ENCODE data around the gene MESD.
"Not testable (repeated sequence)": the region's sequence is repeated elsewhere in the genome, so short reads cannot be mapped to it uniquely, and the experiment has no call there.

Gene MESD

DNA sequence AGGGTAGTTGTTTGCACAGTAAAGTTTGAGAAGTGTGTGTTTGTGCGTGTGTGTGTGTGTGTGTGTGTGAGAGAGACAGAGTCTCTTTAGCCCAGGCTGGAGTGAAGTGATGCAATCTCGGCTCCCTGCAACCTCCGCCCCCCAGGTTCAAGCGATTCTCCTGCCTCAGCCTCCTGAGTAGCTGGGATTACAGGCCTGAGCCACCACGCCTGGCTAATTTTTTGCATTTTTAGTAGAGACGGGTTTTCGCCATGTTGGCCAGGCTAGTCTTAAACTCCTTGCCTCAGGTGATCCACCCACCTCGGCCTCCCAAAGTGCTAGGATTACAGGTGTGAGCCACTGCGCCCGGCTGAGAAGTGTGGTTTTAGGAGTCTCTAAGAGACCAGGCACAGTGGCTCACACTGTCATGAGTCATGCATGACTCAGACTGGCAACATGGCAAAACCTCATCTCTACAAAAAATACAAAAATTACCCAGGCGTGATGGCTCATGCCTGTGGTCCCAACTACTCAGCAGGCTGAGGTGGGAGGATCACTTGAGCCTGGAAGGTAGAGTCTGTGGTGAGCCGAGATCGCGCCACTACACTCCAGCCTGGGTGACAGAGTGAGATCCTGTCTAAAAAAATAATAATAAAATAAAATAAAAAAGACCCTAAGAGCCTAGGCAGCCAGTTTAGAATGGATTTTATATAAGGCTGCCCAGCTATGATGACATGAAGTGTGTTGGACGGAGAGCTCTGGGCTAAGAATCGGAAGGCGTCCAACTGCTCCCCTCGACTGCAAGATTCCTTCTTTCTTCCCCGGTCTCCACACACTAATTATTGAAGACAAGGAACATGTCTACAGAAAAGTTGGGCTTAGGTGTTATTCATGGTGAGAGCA lies 33.8 kb downstream of the MESD start:
- not testable (repeated sequence) for DNase-seq

GRCh38 chr15:80953953-80954778 lies 35.5 kb downstream of the MESD start:
- no peak for DNase-seq

- DNase-seq = no peak
Observed at GRCh38 chr15:80953001-80953952, 36.3 kb downstream of the MESD start.

GRCh38 chr15:80951941-80952340 lies 37.7 kb downstream of the MESD start:
- no peak for DNase-seq

DNA sequence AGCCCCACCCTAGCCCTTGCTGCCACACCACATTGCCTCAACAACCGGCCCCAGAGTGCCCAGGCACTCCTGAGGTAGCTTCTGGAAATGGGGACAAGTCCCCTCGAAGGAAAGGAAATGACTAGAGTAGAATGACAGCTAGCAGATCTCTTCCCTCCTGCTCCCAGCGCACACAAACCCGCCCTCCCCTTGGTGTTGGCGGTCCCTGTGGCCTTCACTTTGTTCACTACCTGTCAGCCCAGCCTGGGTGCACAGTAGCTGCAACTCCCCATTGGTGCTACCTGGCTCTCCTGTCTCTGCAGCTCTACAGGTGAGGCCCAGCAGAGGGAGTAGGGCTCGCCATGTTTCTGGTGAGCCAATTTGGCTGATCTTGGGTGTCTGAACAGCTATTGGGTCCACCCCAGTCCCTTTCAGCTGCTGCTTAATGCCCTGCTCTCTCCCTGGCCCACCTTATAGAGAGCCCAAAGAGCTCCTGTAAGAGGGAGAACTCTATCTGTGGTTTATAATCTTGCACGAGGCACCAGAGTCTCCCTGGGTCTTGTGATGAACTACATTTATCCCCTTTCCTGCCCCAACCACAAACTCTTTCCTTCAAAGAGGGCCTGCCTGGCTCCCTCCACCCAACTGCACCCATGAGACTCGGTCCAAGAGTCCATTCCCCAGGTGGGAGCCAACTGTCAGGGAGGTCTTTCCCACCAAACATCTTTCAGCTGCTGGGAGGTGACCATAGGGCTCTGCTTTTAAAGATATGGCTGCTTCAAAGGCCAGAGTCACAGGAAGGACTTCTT lies 39.1 kb downstream of the MESD start:
- no peak for DNase-seq

GRCh38 chr15:80949756-80950155 lies 39.9 kb downstream of the MESD start:
- no peak for DNase-seq

DNA sequence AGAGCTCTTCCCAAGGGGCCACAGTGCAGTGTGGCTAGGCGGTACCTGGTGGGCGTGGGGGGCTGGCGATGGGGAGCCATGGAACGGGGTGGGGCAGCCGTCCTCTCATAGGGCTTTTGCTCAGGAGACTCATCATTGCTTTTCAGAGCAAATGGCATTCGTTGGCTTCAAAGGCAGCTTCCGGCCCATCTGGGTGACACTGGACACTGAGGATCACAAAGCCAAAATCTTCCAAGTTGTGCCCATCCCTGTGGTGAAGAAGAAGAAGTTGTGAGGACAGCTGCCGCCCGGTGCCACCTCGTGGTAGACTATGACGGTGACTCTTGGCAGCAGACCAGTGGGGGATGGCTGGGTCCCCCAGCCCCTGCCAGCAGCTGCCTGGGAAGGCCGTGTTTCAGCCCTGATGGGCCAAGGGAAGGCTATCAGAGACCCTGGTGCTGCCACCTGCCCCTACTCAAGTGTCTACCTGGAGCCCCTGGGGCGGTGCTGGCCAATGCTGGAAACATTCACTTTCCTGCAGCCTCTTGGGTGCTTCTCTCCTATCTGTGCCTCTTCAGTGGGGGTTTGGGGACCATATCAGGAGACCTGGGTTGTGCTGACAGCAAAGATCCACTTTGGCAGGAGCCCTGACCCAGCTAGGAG lies 40.8 kb downstream of the MESD start:
- no peak for DNase-seq

GRCh38 chr15:80946576-80946975 lies 43.0 kb downstream of the MESD start:
- DNase-seq = no peak

- DNase-seq = no peak
Observed at GRCh38 chr15:80945605-80946004, 44.0 kb downstream of the MESD start.

DNA sequence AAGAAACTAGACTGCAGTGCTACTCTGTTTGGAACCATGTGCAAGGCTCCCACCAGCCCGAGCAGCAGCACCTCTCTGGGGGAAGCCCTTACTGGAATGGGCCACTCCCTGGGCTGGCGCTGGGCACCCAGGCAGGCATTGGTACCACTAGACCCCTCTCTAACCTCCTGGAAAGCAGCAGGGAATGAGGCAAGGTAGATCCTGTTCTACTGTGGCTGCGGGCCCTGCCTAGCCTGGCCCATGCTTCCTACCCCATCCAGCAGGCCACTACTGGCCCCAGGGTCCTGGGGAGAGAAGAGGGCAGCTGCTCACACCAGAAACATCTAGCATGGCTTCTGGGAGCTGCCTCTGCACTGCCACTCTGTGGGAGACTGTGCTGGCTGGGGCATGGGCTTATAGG lies 44.8 kb downstream of the MESD start:
- no peak for DNase-seq

DNA sequence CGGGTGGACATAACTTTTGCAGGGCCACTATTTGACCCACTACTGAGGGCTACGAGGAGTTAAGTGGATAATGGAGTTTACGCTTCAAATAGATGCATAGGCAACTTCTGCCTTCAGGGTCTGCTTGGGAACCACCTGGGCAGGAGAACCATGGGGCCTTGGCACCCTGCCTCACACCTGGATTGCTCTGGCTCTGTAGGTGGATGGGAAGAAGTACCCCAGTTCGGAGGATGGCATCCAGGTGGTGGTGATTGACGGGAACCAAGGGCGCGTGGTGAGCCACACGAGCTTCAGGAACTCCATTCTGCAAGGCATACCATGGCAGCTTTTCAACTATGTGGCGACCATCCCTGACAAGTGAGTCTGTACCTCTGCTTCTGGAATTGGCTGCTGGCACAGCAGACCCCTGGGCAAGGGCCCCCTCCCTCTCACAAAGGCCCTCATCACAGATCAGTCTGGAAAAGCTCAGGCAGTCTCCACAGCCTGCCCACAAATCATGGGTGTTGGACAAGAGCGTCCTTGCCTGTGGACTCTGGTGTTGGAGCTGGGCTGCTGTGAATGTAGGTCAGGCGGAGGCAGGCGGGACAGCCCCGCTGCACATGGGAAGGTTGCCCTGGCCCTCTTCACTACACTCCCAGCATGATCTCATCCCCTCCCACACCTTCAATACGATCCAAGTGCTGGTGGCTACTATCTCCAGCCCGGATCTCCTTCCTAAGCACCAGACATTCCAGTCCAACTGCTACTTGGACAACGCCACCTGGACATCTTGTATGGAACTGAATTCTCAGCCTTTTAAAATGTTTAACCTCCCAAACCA lies 46.7 kb downstream of the MESD start:
- DNase-seq = no peak

GRCh38 chr15:80942266-80942665 lies 47.4 kb downstream of the MESD start:
- no peak for DNase-seq

DNA sequence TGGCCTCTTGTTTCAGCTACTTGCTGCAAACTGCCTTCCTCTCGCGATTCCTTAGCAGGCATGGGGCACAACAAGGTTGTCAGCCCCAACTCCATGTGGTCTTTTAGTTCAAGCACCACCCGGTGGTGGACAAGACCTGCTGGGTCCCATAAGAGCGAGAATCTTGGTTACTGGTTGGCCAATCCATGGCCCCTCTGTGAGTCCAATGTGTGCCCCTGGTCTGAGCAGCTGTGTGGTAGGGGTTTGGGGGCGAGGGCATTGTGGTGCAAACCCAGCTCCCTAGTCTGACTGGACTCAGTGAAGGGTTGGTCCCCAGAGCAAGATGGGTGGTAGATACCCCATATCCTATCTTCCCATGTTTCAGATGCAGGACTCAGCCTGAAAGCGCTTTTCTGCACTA lies 48.8 kb downstream of the MESD start:
- DNase-seq = no peak

DNA sequence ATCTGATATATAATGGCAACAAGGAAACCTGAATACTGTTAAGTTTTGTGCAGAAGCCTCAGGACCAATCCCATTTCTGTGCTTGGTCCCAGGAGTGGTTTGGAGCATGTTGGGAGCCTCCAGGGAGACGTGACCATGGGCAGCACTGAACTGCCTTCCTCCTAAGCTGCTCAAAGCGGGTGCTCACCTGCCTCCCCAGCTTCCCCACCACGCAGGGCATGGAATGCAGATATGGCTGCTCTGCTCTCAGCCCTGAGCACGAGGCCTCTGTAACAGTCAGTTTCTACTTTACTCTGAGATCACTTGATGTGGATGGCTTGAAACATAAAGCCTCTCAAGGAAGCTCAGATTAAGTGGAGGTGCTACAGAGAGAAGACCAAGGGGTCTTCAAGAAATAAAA lies 49.3 kb downstream of the MESD start:
- no peak for DNase-seq

GRCh38 chr15:80939216-80939615 lies 50.4 kb downstream of the MESD start:
- no peak for DNase-seq

GRCh38 chr15:80937718-80938117 lies 51.9 kb downstream of the MESD start:
- no peak for DNase-seq

- no peak for DNase-seq
Observed at GRCh38 chr15:80936288-80937078, 53.1 kb downstream of the MESD start.

DNA sequence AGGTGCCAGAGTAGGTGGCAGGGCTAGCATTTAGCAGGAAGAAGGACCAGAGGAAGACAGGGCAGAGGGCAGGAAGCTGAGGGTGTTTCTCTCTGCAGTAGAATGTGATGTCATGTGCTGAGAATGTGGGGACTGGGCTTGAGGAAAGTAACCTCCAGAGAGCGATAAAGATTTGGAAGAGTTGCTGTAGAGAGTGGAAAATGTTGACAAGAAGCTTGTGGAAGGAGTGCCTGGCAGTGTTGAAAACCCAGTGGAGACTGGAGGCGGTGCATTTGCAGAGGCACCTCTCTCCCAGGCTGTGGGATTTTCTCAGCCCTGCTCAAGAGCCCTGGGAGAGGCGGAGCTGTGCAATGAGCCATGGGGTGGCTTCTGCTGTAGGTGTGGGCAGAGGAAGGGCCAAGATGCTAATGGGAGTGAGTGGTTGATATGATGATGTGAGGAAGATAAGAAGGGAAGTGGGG lies 54.8 kb downstream of the MESD start:
- DNase-seq = peak; percentile 8

DNA sequence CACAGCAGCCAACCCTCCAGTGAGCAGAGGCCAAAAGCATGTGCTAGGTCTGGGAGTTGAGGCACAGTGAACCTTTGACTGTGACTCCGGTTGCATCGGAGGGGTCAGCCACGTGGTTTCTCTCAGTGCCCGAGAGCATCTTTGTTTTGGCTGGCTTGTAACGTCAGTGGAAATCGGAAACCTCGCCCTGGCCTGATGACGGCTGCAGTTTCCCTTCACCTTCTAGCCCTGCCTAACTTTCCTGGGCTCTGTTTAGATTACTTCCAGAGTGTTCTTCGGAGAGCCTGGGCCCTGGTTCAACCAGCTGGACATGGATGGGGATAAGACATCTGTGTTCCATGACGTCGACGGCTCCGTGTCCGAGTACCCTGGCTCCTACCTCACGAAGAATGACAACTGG lies 56.6 kb downstream of the MESD start:
- peak; percentile 16 for DNase-seq

DNA sequence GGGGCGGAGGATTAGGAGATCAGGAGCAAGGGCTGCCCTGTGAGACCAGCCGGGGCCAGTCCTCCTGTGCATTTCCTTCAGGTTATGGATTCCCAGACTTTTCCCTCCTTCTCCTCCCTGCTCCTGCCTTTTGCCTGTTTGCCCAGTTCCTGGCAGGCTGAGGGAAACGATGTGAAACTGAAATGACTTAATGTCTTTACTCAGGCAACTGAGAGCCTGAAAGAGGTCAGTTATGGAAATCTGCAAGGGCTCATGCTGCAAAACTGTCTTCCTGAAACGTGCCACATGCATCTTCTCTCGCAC lies 57.2 kb downstream of the MESD start:
- DNase-seq = no peak

All from eye (tissue), 1 donor.